ENCODE measurements around the gene SMARCC1. TPM values are rescaled to one million over a fixed set of nuclear protein-coding genes. Genes with fewer than 3 reads are reported as not detected.

Gene SMARCC1
- total RNA-seq, 2 experiments from 2014 or later = 106 to 113 TPM

DNA sequence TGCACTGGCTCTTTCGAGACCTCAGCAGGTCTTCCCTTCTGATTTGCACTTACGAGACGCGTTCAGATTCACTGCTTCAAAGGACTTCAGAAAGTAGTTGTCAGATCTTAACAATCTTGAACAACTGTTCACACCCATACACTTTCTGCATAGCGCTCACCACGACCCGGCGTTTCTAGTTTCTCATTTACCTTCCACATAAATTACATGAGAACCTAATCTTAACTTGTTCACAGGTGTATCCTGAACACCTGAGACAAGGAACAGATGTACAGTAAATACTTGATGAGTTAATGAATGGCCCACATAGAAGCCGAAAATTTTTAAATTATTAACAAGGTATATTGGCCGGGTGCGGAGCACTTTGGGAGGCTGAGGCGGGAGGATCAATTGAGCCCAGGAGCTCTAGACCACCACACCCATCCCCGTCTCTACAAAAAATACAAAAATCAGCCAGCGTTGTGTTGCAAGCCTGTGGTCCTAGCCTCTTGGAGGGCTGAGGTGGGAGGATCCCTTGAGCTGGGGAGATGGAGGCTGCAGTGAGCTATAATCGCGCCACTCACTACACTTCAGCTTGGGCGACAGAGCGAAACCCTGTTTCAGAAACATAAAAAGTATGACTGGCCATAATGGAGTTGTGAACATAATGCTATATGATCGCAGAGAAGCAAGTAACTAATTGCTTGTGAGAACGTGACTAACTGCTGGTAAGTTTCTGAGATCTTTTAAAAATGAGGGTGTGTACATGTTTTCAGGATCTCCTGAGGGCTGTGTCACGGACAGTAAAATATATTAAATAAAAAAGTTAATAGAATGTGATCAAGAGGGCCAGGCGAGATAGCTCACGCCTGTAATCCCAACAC is 984 bp upstream of the SMARCC1 start:
- Mint-ChIP-seq H3K4me3 (peak overlapping the region; percentile 97), H3K27ac (peak overlapping the region; percentile 96), H3K36me3 (ENCODE audit: low read depth) (peaks cover 10% of the 10 kb centered on the region), H3K27me3 (no peaks in the 10 kb centered on the region), H3K9me3 (no peaks in the 10 kb centered on the region), H3K4me1 (ENCODE audit: low read depth) (peaks cover 15% of the 10 kb centered on the region)
- no peak for ATAC-seq
- peak; percentile 5 for DNase-seq
- POLR2A ChIA-PET = no interaction called here
- intact Hi-C loops (cut with micrococcal nuclease) = no loop called here
- CTCF ChIA-PET = interaction anchor here (2.6 kb wide), 1 partner anchor 260 kb away, joined by 11 read pairs; no protein-coding TSS in a partner anchor
- no peak for TF ChIP-seq CTCF (IDR thresholded peaks at IDR 0.05)

DNA sequence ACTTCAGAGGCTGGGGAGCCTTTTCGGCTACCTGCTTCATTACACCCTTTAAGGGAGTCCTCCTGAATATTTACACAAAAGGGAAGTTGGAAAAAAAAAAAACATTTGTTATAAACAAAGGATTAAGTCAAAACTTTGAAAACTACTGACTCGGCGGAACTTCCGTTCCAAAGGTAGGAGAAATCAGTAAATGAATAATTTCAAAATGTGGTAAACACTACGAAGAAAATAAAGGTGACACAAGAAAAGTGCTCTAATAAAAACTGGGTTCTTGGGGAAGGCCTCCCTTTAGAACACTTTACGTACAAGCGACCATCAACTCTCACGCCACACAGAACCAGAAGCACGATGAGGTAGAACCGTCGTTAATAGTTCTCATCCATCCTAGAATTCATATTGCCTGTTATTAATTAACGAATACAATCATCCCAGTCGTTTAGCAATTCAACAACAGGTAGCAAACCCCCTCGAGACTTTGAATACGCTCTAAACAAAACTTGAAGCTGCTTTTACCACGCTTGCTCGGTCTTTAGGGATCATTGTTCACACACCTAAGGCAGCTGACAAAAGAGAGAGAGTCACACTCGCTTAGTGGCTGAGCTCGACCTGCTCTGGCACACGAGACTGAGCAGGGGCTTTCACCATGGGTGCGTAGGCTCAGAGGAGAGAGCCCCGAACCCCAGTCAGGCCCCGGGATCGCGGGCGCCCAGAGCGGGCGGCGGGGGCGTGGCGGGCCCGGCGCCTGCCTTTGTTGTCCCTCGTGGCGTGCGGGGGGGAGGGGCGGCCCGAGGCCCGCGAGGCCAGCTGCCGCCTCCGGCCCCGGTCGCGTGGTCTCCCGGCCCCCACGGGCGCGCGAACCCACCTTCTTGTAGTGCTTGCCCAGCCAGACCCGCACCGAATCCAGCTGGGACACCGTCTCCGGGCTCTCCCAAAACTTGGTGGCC is 680 bp downstream of the SMARCC1 start:
- peak; percentile 25 for ATAC-seq
- POLR2A ChIA-PET = interaction anchor here (0.6 to 3.0 kb wide), 12 partner anchors 10 to 617 kb away, joined by 3 to 22 read pairs (median 3); partner anchors contain the start of gene SETD2
- H3K27ac Mint-ChIP-seq = peak overlapping the region; percentile 96
- intact Hi-C loops (cut with micrococcal nuclease) = no loop called here
- TF ChIP-seq CTCF (IDR thresholded peaks at IDR 0.05) = no peak
- H3K27me3 Mint-ChIP-seq = no peaks in the 10 kb centered on the region
- CTCF ChIA-PET = interaction anchor here (1.0 kb wide), 1 partner anchor 7 kb away, joined by 3 read pairs; no protein-coding TSS in a partner anchor
- peaks cover 10% of the 10 kb centered on the region for H3K36me3 Mint-ChIP-seq (ENCODE audit: low read depth)
- no peaks in the 10 kb centered on the region for H3K9me3 Mint-ChIP-seq
- H3K4me3 Mint-ChIP-seq = peak overlapping the region; percentile 97
- DNase-seq = peak; percentile 70
- H3K4me1 Mint-ChIP-seq (ENCODE audit: low read depth) = peaks cover 18% of the 10 kb centered on the region

DNA sequence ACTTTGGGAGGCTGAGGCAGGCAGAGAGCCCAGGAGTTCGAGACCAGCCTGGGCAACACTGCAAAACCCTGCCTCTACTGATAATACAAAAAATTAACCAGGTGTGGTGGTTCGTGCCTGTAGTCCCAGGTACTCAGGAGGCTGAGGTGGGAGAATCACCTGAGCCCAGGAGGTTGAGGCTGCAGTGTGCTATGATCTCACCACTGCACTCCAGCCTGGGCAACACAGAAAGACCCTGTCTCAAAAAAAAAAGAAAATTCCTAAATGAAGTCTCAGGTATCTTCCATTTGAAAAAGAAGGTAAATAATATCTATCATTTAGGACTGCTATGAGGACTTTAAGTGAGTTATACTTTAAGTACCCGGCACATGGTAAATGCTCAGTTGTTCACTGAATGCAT is 2.9 kb downstream of the SMARCC1 start:
- CTCF ChIA-PET = interaction anchor here (1.2 kb wide), 1 partner anchor 257 kb away, joined by 4 read pairs; no protein-coding TSS in a partner anchor
- DNase-seq = no peak
- Mint-ChIP-seq H3K9me3 (no peaks in the 10 kb centered on the region), H3K27me3 (no peaks in the 10 kb centered on the region), H3K4me3 (no peak overlapping the region), H3K27ac (no peak overlapping the region), H3K4me1 (ENCODE audit: low read depth) (peaks cover 28% of the 10 kb centered on the region), H3K36me3 (ENCODE audit: low read depth) (peaks cover 14% of the 10 kb centered on the region)
- no peak for ATAC-seq
- POLR2A ChIA-PET = no interaction called here
- intact Hi-C loops (cut with micrococcal nuclease) = no loop called here
- no peak for TF ChIP-seq CTCF (IDR thresholded peaks at IDR 0.05)

- no peaks in the 10 kb centered on the region for H3K9me3 Mint-ChIP-seq
- DNase-seq (no peak), ATAC-seq (no peak)
- TF ChIP-seq CTCF (IDR thresholded peaks at IDR 0.05) = no peak
- H3K4me3 Mint-ChIP-seq = no peak overlapping the region
- H3K4me1 Mint-ChIP-seq (ENCODE audit: low read depth) = peaks cover 14% of the 10 kb centered on the region
- intact Hi-C loops (cut with micrococcal nuclease) = no loop called here
- ChIA-PET POLR2A (interaction anchor here (1.0 to 4.0 kb wide), 3 partner anchors 8 to 272 kb away, joined by 3 to 22 read pairs (median 3); partner anchors contain the start of gene SMARCC1), CTCF (interaction anchor here (1.5 kb wide), 1 partner anchor 16 kb away, joined by 3 read pairs; no protein-coding TSS in a partner anchor)
- H3K36me3 Mint-ChIP-seq (ENCODE audit: low read depth) = peaks cover 20% of the 10 kb centered on the region
- no peaks in the 10 kb centered on the region for H3K27me3 Mint-ChIP-seq
- H3K27ac Mint-ChIP-seq = no peak overlapping the region
Observed at GRCh38 chr3:47772788-47773187, 8.9 kb downstream of the SMARCC1 start.
